ENCODE results near the gene WDR88.
"Not testable (repeated sequence)": the region's sequence is repeated elsewhere in the genome, so short reads cannot be mapped to it uniquely, and the experiment has no call there.

WDR88 gene

DNA sequence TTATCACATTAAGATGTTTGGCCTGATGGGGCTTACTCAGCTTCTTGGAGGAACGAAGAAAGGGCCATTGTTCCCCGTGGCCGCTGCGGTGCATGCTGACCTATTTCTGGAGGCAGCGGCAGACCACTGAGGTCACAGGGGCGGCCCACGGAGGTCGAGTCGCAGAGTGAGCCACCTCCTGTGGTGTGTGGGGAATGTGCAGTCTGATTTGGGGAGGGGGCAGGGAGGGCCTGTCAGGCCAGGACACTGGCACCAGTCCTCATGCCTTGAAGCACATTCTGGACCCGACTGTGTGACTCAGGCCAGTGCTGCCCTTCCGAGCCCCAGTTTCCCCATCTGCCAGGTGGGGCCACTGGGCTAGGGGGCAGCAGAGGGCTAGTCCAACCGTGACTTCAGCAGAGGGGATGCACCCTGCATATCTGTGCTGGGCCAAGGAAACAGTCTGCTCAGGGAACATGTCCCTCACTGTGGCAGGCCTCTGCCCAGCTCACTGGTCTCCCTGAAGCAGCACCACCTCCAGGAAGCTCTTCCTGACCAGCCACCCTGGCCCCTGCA is 87.4 kb downstream of the WDR88 start:
- no peak overlapping the region for H3K4me3 ChIP-seq (ENCODE audit: low read length)
- TF ChIP-seq, protein P1, sequence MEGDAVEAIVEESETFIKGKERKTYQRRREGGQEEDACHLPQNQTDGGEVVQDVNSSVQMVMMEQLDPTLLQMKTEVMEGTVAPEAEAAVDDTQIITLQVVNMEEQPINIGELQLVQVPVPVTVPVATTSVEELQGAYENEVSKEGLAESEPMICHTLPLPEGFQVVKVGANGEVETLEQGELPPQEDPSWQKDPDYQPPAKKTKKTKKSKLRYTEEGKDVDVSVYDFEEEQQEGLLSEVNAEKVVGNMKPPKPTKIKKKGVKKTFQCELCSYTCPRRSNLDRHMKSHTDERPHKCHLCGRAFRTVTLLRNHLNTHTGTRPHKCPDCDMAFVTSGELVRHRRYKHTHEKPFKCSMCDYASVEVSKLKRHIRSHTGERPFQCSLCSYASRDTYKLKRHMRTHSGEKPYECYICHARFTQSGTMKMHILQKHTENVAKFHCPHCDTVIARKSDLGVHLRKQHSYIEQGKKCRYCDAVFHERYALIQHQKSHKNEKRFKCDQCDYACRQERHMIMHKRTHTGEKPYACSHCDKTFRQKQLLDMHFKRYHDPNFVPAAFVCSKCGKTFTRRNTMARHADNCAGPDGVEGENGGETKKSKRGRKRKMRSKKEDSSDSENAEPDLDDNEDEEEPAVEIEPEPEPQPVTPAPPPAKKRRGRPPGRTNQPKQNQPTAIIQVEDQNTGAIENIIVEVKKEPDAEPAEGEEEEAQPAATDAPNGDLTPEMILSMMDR (conservative IDR thresholded peaks at IDR 0.05; ENCODE audit: low read length), result 0 out of 2 replicates have a peak, but pooled peaks have one; percentile 12
- no peak for DNase-seq (ENCODE audit: low read depth)

DNA sequence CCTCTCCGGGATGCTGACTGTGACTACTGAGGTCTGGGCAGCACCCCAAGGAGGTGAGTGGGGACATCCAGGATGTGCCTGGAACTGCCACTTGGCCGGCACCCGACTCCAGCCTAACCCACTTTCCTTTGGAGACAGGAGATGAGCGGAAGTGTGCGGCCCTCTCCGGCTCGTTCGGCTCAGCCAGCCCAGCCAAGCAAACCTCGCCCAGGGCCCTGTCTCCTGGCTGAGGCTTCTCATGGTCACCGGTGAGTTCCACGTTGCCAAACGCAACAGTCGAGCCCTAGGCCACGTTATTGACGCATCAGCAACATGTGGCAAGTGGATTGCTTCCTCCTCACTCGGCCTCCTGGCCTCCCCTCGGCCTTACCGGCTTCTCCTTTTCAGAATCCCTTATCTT is 88.2 kb downstream of the WDR88 start:
- DNase-seq (ENCODE audit: low read depth), result no peak
- TF ChIP-seq, protein P1 (conservative IDR thresholded peaks at IDR 0.05; ENCODE audit: low read length), result no peak

DNA sequence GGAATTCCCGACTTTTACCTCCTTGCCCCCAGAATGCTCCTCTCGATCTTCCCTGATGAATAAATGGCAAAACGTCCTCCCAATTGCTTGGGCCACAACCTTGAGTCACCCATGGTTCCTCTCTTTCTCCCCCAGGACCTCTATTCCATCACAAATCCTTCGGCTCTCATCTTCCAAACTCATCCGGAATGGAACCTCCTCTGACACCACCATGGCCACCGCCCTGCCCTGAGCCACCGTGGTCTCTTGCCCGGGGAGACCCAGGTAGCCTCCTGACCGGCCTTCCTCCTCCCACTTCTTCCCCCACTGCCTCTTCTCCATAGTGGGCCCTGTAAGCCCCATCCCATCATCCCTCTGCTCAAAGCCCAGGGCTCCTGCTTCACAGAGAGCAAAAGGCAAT is 88.8 kb downstream of the WDR88 start:
- no peak for DNase-seq (ENCODE audit: low read depth)
- TF ChIP-seq, protein P1 (conservative IDR thresholded peaks at IDR 0.05; ENCODE audit: low read length), result no peak
- no peak overlapping the region for H3K4me3 ChIP-seq (ENCODE audit: low read length)

More for the DNA sequence above, 88.2 kb downstream of the WDR88 start:
- no peak overlapping the region for H3K4me3 ChIP-seq (ENCODE audit: low read length)

DNA sequence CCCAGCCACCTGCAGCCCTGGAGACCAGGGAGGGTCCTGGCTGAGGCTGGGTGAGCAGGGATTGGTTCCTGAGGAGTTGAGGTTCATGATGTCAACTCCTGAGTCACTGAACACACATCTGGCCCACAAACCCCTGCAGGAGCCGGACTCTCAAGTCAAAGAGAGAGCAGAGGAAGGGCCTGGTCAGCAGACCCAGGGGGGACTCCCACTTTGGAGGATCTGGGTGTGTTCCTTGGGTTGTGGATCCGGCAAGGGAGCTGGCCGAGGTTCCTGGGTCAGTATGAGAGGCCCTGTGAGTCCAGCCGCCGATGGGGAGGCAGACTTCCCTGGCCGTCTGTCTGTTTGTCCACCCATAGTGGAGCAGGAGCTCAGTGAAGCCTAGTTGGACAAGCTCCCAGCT is 89.7 kb downstream of the WDR88 start:
- H3K4me3 ChIP-seq (ENCODE audit: low read length), result no peak overlapping the region
- TF ChIP-seq, protein P1 (conservative IDR thresholded peaks at IDR 0.05; ENCODE audit: low read length), result no peak
- DNase-seq (ENCODE audit: low read depth), result no peak

DNA sequence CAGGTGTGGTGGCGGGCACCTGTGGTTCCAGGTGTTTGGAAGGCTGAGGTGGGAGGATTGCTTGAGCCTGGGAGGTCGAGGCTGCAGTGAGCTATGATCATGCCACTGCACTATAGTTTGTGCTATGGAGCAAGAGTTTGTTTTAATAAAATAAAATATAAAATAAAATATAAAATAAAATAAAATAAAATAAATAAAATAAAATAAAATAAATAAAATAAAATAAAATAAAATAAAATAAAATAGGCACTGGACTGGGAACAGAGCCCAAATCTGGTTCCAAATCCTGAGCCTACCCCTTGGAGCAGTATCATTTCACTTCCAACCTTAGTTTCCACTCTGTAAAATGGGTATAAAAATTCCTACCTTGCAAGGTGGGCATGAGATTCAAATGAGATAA is 90.3 kb downstream of the WDR88 start:
- DNase-seq (ENCODE audit: low read depth); H3K4me3 ChIP-seq (ENCODE audit: low read length): not testable (repeated sequence)

DNA sequence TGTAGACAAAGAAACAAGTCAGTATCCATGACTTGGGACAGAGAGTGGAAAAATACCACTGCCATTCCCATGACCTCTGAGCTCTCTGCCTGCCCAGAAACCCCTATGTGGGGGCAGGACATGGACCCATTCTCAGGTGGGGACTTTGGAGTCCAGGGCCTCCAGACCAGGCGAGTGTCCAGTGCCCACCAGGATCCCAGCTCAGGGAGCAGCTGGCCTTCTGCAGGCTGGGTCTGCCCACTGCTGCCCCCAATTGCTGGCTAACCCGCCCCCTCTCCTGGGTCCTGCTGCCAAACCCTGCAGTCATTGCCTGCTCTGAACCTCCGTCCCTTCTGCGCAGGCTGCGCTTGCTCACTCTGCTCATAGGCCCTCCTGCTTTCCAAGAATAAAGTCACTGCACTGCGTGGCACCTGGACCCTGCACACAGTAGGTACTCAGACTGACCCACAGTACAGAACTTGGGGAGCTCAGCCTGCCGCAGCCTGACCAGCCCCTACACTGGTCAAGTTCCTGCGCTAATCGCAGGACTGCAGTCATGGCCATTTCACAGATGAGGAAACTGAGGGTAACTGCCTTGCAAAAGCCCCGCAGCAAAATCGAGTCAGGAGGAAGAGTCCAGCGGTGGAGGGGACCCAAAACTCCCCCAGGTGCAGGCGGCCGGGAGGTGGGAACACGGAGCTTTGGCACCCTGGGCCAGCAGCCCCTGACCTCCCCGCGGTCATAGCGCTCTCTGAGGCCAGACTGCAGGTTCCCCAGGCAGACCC is 93.0 kb downstream of the WDR88 start:
- no peak for DNase-seq (ENCODE audit: low read depth)
- TF ChIP-seq, protein P1 (conservative IDR thresholded peaks at IDR 0.05; ENCODE audit: low read length), result no peak
- no peak overlapping the region for H3K4me3 ChIP-seq (ENCODE audit: low read length)

Measured in AG10803 (cell line).